GM18873 (cell line): Measurements from ENCODE around the gene MEOX1.
"Not testable (repeated sequence)": the region's sequence is repeated elsewhere in the genome, so short reads cannot be mapped to it uniquely, and the experiment has no call there.

ENCODE experiments used
- ATAC-seq: cut with Tn5 transposase; IDR thresholded peaks from one replicate; pipeline ENCODE4 v1.9.1; 2021; ENCODE audit warnings: mild to moderate bottlenecking, moderate library complexity, moderate number of reproducible peaks; ENCODE audit not compliant: unreplicated experiment, low FRiP score

Gene MEOX1

DNA sequence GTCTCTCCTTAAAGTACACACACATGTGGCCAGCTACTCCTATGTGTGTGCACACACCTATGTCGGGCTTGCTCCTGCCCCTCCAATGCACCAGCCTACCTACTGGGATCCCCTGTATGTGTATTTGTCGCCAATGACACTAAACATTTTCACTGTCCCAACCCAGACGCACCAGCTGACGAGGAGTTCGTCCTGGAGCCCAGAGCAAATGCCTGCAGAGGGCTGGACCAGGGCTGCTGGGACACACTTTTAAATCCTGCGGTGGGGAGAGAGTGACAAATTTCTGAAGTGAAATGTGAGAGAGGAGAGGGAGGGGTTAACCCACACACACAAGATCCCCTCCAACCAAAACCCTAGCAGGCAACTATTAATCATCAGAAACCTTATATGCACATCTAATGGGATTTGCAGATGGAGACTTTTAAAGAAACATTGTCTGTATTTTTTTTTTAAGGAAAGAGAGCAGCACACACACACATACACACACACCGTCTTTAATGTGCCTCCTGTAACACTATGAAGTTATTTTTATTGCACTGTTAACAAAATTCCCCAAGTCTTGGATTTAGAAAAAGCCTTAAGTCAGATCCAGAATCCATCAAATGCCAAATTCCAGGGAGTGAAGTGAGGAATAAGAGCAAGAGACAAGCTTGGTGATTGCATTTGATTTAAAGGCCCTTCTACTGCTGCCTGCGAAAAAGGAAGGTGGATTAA, at the start of gene MEOX1:
TSS of gene MEOX1 (minus strand) at position 224 of the 714 bp plus-strand sequence. CDS start 388 bp downstream, outside the sequence.
- no peak for ATAC-seq

DNA sequence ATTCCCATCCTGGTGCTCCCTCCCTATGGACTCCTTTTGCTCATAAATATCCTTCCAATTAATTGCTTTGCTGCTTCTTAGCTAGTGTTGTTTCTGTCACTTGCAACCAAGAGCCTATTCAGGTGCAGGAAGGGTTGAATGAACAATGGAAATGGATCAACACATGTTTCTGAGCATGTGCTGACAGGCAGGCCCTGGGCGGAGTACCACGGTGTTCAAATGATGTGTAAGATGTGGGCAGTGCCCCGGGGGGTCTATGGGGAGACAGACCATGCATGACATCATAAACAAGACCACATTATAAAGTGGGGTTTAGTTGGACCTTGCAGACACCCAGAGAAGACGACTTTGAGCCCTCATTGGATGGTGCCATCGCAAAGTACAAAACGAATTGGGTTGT, 48.4 kb upstream of the MEOX1 start:
- ATAC-seq = no peak

DNA sequence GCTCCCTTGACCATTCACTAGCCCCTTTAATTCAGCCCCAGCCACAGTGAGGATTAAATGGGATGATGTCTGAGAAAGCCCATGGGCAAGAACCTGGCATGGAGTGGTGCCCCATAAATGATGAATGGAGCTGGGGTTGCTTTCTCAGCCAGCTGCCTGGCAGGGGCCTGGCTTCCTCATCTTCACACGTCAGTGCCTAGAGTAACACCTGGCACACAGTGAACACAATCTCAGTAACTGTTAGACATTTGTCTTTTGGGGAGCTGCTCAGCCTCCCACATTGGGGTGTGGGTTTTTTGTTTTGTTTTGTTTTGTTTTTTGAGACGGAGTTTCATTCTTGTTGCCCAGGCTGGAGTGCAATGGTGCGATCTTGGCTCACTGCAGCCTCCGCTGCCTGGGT, 47.5 kb upstream of the MEOX1 start:
- ATAC-seq = no peak

DNA sequence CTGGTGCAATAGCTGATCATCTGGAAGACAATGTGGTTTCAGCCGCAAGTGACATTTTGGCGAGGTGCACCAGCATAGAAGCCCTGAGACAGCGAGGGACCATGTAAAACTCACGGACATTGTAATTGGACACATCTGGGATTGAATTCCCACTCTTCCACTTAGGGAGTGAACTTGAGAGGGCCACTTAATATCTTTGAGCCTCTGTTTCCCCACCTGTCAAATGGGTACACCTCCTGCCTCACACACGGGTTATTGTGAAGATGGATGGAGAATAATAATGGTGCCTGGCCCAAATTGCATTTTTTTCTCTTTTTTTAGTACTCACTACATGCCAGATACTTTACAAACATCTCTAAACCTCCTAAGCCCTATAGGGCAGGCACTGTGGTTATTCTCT, 45.5 kb upstream of the MEOX1 start:
- no peak for ATAC-seq

DNA sequence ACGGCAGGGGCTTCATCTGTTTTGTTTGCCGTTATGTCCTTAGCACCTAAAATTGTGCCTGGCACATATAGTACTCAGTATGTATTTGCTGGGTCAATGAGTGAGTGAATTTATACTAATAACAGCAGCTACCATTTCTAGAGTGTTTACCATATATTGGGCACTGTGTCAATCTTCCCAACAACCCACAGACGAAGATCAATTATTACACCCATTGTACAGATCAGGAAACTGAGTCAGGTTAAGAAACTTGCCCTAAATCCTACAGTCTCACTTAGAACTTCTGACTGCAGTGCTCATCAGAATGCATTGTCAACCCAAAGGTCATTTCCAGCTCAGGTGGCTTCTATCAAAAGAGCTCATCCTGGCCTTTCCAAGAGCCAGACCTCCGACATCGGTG, 44.5 kb upstream of the MEOX1 start:
- ATAC-seq = no peak

DNA sequence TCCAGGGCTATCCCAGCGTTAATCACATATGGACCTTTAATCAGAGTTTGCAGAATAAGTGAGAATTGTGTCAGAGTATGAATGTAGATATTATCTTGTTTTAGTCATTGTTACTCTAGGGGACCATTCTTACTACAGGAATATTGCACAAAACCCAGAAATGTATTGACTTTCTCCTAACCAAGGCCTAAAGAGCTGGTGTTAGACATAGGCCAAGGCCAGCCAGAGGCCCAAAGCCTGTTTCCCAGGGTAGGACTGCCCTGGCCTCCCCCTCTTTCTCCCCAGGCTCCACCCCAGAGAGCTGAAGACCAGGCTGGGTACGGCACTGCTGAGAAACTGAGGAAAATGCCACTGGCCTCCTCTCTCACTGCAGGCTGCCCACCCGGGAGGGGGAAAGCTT, 41.9 kb upstream of the MEOX1 start:
- ATAC-seq = no peak

DNA sequence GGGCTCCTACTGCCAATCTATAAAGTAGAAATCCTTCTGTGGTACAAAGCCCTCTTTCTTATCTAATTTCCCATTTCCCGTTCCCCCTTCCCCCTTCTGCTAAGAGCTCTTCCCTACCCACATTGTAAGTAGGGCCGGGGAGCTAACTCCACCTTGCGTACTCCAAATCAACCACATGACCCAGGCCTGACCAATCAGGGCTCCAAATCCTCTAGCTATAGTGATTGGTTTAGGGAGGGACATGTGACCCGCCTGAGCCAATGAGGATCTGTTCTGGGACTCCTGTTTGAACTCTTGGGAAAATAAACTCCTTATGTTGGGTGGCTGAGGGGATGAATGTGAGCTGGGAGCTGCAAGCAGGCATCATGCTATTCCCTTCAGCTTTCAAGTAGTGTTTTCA, 40.9 kb upstream of the MEOX1 start:
- no peak for ATAC-seq

DNA sequence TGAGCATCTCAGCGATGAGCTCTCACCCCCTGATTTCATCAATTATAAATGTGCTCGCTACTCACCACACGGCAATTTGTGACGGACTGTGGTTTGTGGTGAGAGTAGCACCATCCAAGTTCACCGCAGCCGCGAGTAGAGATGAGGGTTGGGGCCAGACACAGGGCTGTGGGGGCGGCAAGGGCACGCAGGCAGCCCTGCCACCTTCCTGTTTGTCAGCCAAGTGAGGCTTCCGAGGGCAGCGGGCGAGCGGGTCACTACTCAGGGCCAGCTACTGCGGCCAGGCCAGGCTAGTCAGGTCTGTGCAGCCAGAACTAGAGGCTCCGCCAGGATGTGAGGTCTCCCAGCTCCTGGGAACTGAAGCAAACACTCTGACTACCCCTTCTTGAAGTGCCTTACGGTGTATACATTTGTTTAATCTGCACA, 39.6 kb upstream of the MEOX1 start:
- no peak for ATAC-seq

DNA sequence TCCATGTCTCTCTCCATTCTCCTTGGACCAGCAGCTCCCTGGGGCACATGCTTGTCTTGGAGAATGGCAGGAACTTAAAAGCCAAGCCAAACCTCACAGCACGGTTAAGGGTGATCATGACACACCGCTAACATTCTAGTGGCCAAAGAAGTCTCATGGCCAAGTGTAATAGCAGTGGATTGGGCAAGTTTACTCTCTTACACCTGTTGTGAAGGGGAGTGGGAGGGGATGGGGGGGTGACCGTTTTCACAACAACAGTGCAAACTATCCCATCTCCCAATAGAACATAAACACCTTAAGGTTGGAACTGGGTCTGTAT, 37.7 kb upstream of the MEOX1 start:
- no peak for ATAC-seq

DNA sequence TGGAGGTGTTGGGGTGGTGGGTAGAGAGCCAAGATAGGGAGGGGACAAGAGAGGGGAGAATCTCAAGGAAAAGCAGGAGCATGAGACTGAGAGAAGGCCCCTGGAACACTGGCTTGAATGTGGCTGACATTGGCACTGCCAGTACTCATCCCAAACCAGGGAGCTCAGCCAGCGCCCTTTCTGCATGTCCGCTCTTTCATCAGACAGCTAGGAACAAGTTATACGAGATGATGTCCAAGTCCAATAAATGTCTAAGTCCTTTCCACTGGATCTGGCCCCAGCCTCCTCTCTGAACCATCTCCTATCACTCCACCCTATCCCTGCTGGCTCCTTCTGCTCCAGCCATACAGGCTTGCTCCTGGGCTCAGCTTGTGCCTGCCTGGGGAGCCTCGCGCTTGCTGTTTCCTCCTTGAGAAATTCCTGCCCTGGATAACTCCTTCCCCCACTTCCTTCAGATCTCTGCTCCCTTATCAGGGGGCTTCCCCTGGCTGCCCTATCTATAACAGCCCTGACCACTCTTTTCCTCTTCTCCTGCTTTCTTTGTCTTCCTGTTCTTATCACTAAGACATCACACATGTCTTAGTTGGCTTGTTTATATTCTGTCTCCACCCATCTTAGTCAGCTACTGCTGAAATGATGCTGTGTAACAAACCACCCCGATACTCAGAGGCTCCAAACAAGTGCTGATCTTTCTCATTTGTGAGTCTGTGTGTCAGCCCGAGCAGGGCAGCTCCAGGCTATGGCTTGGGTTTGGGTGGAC, 37.1 kb upstream of the MEOX1 start:
- ATAC-seq = no peak

DNA sequence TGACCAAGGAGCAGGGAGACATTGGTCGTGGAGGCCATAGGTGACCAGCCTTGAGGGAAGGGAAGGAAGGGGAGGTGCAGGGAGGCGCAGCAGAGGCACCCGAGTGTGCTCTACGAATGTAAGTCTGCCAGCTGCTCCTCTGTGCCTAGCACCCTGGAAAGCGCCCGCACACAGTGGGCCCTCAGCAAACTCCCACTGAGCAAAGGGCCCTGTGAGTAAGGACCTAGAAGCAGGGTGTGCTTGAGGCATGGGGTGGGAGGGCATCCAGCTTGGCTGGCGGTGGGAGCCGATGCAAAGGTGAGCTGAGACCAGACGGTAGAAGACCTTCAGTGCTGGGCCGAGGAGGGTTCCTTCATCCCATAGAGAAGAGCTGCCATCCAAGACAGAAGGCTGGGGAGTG, 36.2 kb upstream of the MEOX1 start:
- ATAC-seq = no peak

DNA sequence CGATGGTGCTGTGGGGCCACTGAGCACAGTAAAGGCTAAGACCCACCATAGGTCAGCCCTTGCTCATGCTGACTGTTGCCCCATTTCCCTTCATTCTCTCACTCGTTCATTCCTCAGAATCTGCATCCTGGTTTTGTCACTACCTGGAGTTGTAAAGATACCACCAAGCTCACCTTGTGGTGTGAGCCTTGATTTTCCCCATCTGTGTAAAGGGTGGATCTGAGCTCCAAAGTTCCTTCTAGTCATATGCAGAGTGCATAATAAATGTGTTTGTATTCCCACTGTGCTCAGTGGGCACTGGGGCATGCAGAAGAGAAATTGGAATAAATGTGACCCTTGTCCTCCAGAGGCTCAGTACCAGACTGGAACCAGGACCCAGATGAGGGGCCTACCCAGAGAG, 35.2 kb upstream of the MEOX1 start:
- no peak for ATAC-seq

DNA sequence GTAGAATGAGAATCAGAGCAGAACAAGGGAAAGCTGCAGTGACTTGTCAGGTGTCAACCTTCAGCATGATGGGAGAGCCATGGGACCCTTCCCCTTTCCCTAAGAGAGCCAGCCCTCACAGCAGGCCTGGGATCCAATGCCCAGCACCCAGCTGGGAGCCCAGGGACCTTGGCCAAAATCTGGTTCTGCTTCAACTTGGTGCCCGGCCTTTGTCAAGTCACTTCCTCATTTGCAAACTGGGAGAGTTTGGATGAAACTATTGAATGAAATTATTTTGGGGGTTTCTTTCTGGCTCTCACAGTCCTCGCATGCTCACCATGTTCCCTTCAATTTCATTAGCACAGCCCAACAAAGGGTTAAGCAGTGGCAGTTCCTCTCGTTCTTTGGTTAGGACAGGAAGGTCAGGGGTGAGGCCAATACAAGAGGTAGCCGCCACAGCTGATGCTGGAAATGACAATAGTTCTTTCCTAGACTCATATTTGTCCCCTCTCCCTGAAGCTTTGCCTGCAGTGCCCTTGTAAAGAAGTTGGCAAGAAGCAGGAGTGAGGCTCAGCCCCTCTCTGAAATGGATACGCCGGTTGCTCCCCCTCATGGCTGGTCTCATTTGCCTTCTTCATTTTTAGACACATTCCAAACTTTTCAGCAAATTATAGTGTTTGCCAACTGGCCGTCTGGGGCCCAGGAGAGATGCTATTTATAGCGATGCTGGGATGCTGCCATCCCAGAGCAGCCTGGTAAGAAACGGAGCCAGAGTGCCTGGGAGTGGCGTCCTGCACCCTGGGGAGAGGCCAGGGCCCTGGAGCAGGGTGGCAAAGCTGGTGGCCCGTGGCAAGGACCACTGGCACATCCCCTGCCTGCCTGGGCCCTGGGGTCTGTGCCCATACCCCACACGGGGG, 34.5 kb upstream of the MEOX1 start:
- ATAC-seq = no peak

DNA sequence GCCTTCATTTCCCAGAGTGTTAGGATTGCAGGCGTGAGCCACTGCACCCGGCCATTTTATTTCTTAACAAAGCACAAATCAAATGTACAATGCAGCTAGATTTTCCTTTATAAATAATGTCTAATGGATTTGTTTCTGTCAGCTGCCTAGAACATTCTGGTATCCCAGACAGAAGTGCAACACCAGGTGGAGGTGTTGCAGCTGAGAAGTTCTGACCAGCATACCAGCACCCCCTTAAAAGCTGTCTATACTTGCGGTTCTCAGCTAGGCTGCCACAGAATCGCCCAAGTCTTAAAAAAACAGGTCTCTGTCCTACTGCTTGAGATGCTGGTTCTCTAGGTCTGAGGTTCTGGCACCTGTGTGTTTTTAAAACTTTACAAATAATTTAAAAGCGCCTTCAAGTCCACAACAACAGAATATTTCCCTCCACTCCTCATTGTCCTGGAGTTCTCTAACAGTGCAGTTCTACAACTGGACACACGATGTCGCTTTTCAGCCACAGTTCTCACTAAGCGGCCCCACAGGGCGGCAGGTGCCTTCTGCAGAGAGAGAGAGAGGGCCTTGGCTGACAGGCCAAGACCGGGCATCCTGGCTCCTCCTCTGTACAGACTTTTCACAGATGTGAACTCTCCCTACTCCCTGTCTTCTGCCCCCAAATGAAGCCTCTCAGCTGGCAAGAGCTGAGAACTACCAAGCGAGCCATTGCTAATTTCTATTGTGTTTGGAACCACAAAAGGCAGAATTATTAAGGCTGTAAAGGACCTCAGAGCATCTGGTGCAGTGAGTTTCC, 32.6 kb upstream of the MEOX1 start:
- ATAC-seq = no peak

DNA sequence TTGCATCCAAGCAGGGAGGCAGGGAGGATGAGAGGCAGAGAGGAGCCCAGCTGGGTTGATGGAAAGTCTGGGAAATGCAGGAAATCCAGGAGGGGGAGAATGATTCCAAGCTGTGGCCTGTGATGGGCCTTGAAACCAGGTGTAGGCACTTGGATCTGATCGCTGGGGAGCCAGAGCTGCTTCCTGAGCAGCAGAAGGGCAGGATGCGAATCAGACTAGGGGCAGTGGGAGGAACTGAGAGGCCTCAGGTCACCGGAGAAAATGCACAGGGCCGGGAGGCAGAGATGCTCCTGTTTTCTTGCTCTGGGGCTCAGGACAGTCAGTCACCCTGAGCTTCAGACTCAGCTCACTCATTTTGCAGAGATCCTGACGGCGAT, 29.6 kb upstream of the MEOX1 start:
- no peak for ATAC-seq

DNA sequence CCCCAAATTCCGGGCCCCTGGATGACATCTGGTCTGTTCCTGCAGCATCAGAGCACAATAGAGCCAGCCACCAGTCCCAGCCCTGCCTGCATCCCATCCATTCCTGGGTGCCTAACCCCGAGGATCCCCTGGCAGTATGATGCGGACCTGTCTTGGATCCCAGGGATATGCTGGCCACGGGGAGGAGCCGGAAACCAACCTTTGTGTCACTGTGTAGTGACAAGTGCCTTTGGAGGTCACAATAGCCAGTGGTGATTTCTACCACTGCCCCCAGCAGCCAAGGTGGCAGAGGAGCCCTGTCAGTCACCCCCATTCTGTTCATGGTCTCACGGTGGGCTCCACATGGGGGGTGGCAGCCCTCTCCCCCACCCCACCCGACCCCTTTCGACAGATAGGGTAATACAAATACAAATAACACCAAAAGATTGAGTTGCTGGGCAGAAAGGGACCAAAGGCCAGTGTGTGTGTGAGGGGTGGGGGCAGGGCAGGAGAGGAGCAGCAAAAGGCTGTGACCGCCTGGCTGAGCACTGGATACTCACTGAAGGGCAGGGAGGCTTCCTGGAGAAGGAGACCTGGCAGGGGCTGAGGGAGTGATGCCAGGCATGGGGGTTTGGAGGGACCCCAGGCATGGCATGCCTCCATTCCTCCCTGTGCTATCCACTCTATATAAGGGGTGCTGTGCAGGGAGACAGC, 29.0 kb upstream of the MEOX1 start:
- no peak for ATAC-seq

DNA sequence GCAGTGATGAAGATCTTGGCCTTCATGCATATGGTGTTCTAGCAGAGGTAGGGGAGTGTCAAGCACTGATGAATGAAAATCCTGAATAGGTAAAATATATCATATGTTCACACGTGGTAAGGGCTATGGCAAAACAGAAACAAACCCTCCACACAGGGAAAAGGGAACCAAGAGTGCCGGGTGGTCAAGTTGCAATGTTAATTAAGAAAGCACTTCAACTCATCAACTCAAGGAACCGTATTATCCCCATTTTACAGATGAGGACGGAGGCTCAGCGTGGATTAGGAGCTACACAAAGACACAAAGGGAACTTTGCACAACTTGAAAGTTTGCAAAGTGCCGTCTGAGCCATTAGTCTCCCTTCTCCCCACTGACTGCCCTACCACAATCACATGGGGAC, 28.1 kb upstream of the MEOX1 start:
- no peak for ATAC-seq

DNA sequence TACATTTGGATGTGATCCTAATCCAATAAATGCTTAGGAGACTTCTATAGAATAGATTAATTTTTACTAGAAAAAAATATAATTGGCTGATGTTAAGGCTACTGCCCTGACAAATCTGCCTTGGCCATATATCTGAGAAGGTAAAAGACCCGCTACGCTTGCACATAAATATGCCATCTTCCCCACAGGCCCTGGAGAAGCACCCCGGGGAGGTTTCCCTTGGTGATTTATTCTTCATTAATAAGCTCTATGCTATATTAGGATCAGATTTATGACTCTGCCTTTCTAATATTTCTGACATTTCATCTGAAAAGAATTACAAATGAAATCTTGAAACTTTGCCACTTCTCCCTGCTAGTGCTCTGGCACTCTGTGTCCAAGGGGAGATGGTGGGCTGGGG, 27.4 kb upstream of the MEOX1 start:
- ATAC-seq = no peak

DNA sequence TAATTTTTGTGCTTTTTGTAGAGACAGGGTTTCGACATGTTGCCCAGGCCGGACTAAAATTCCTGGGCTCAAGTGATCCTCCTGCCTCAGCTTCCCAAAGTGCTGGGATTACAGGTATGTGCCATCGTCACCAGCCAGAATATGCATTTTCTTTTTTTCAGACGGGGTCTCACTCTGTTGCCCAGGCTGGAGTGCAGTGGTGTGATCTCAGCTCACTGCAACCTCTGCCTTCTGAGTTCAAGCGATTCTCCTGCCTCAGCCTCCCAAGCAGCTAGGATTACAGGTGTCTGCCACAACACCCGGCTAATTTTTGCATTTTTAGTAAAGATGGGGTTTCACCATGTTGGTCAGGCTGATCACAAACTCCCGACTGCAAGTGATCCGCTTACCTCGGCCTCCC, 25.2 kb upstream of the MEOX1 start:
- ATAC-seq = not testable (repeated sequence)
